Ishikawa (cell line): ENCODE measurements around the gene COPA.

Experiments
- CEBPB ChIP-seq: IDR thresholded peaks from 2 replicates; pipeline ENCODE4 v1.6.1; 2012
- CREB1 ChIP-seq: IDR thresholded peaks from 2 replicates; pipeline ENCODE4 v1.6.1; 2012; ENCODE audit warnings: low read depth
- EGR1 ChIP-seq: IDR thresholded peaks from 2 replicates; pipeline ENCODE4 v1.6.1; 2012
- EP300 ChIP-seq: IDR thresholded peaks from 2 replicates; pipeline ENCODE4 v1.6.1; 2012; ENCODE audit warnings: borderline replicate concordance
- RAD21 ChIP-seq: IDR thresholded peaks from 2 replicates; pipeline ENCODE4 v1.6.1; 2012; ENCODE audit warnings: low read depth
- TAF1 ChIP-seq: IDR thresholded peaks from 2 replicates; pipeline ENCODE4 v1.6.1; 2012; ENCODE audit warnings: low read depth, mild to moderate bottlenecking
- TCF12 ChIP-seq: IDR thresholded peaks from 2 replicates; pipeline ENCODE4 v1.6.1; 2012; ENCODE audit warnings: low read depth
- TEAD4 ChIP-seq: IDR thresholded peaks from 2 replicates; pipeline ENCODE4 v1.6.1; 2012
- YY1 ChIP-seq: IDR thresholded peaks from 2 replicates; pipeline ENCODE4 v1.6.1; 2012; ENCODE audit warnings: low read depth
- TF ChIP-seq, protein P1 (sequence below): IDR thresholded peaks from 2 replicates; pipeline ENCODE4 v1.6.1; 2012
- TF ChIP-seq, protein P2 (sequence below): IDR thresholded peaks from 2 replicates; pipeline ENCODE4 v1.6.1; 2012
- TF ChIP-seq, protein P3 (sequence below): IDR thresholded peaks from 2 replicates; pipeline ENCODE4 v1.6.1; 2012; ENCODE audit warnings: low read depth, mild to moderate bottlenecking

- TF ChIP-seq, protein P1, sequence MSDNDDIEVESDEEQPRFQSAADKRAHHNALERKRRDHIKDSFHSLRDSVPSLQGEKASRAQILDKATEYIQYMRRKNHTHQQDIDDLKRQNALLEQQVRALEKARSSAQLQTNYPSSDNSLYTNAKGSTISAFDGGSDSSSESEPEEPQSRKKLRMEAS, result no peak
- TF ChIP-seq TEAD4 (no peak), EP300 (no peak), TAF1 (no peak), RAD21 (no peak), CREB1 (no peak), YY1 (no peak), EGR1 (no peak), TCF12 (no peak), CEBPB (no peak)
- TF ChIP-seq, protein P2, sequence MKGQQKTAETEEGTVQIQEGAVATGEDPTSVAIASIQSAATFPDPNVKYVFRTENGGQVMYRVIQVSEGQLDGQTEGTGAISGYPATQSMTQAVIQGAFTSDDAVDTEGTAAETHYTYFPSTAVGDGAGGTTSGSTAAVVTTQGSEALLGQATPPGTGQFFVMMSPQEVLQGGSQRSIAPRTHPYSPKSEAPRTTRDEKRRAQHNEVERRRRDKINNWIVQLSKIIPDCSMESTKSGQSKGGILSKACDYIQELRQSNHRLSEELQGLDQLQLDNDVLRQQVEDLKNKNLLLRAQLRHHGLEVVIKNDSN, result no peak
- TF ChIP-seq, protein P3, sequence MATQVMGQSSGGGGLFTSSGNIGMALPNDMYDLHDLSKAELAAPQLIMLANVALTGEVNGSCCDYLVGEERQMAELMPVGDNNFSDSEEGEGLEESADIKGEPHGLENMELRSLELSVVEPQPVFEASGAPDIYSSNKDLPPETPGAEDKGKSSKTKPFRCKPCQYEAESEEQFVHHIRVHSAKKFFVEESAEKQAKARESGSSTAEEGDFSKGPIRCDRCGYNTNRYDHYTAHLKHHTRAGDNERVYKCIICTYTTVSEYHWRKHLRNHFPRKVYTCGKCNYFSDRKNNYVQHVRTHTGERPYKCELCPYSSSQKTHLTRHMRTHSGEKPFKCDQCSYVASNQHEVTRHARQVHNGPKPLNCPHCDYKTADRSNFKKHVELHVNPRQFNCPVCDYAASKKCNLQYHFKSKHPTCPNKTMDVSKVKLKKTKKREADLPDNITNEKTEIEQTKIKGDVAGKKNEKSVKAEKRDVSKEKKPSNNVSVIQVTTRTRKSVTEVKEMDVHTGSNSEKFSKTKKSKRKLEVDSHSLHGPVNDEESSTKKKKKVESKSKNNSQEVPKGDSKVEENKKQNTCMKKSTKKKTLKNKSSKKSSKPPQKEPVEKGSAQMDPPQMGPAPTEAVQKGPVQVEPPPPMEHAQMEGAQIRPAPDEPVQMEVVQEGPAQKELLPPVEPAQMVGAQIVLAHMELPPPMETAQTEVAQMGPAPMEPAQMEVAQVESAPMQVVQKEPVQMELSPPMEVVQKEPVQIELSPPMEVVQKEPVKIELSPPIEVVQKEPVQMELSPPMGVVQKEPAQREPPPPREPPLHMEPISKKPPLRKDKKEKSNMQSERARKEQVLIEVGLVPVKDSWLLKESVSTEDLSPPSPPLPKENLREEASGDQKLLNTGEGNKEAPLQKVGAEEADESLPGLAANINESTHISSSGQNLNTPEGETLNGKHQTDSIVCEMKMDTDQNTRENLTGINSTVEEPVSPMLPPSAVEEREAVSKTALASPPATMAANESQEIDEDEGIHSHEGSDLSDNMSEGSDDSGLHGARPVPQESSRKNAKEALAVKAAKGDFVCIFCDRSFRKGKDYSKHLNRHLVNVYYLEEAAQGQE, result no peak
Observed at GRCh38 chr1:160309185-160309557, 33.9 kb downstream of the COPA start.
